ENCODE measurements around the gene FOXJ2.

FOXJ2 gene

DNA sequence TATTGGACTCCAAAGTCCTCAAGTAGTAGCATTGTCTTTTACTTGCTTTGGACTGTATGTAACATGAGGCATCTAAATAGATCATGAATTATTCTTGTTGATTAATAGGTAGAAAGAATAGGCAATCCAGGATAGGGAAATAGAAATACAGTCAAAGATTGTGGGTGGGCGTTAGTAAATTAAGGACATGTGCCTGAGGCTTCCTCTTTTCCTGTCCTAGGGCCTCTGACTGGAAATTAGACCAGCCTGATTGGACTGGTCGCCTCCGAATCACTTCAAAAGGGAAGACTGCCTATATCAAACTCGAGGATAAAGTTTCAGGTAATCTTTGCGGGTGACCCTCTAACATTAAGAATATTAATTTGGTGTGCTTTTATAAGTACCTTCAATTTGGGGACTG lies 57.2 kb downstream of the FOXJ2 start:
- DNase-seq = peak; percentile 19
- in situ Hi-C loops (cut with MboI; ENCODE audit: low pct_unique_long_range_greater_than_20kb, low sequenced_read_pairs) = no loop called here

DNA sequence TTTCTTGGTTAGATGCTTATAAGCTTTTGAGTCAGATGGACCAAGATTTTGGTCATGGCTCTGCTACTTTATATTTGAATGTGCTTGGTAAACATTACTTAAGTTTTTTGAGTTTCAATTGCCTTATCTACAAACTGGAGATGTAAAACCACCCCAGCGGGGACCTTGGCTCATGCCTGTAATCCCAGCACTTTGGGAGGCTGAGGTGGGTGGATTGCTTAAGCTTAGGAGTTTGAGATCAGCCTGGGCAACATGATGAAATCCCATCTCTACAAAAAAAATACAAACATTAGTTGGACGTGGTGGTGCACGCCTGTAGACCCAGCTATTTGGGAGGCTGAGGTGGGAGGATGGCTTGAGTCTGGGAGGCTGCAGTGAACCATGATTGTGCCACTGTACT lies 60.8 kb downstream of the FOXJ2 start:
- DNase-seq = no peak
- in situ Hi-C loops (cut with MboI; ENCODE audit: low pct_unique_long_range_greater_than_20kb, low sequenced_read_pairs) = no loop called here

DNA sequence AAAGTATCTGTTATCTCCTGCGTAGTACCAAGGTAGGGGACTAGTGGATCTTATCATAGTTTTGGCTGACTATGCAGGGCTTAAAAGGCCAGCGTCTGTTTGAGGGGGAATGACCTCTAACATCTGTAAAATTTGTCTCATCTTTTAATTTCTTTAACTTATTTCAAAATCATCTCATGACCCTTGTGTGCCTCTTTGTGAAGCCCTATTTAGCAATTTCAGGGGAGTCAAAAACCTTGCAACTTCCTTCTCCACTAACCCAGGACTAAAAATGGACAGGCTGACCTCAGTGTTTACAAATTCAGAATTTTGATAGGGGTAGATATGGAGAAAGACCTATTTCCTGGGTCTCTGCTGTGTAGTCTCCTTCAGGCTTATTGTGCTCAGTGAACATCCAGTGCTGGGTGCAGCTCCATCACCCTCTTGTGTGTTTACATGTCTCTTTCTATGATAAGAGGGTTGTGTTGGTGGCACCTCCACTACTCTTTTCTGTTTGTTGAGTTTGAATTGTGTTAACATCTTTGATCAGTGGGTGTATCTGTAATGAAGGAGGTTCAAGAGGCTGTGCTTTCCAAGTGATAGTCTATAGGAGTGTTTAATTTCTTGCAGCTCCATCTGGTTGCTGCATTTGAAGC lies 63.9 kb downstream of the FOXJ2 start:
- in situ Hi-C loops (cut with MboI; ENCODE audit: low pct_unique_long_range_greater_than_20kb, low sequenced_read_pairs) = no loop called here
- no peak for DNase-seq

DNA sequence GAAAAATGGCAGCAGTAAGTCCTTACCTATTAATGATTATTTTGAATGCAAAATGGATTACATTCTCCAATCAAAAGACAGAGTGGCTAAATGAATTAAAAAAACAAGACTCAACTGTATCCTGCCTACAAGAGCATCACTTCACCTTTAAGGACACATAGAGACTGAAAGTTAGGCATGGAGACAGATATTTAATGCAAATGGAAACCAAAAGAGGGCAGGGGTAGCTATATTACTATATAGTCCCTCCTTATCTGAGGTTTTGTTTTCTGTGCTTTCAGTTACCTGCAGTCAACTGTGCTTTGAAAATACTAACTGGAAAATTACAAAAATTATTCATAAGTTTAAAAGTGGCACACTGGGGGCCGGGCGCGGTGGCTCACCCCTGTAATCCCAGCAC lies 66.7 kb downstream of the FOXJ2 start:
- in situ Hi-C loops (cut with MboI; ENCODE audit: low pct_unique_long_range_greater_than_20kb, low sequenced_read_pairs) = no loop called here
- no peak for DNase-seq
